GM06990 (cell line): Measurements from ENCODE around the gene SOX1.

ENCODE experiments used
- DNase-seq: peaks from one replicate; pipeline ENCODE4 v3.0.0-alpha.2; 2011; ENCODE audit not compliant: insufficient read length; ENCODE audit errors: extremely low read depth
- H3K27me3 ChIP-seq: replicated peaks from 2 replicates; pipeline ENCODE4 v1.6.0; 2011; ENCODE audit warnings: low read length; ENCODE audit not compliant: control insufficient read depth, insufficient read depth
- H3K36me3 ChIP-seq: 2 replicates; pipeline ENCODE4 v1.5.1; 2011; ENCODE audit warnings: low read length; ENCODE audit not compliant: control insufficient read depth, insufficient read depth
- H3K4me3 ChIP-seq: replicated peaks from 2 replicates; pipeline ENCODE4 v1.5.1; 2011; ENCODE audit warnings: low read depth, mild to moderate bottlenecking, control low read depth, low read length
- TF ChIP-seq, protein P1 (sequence below): IDR thresholded peaks from 2 replicates; pipeline ENCODE4 v1.5.1; 2011; ENCODE audit warnings: low read length, control low read depth, mild to moderate bottlenecking, inconsistent platforms; ENCODE audit not compliant: insufficient read depth, poor library complexity, severe bottlenecking

The SOX1 gene

DNA sequence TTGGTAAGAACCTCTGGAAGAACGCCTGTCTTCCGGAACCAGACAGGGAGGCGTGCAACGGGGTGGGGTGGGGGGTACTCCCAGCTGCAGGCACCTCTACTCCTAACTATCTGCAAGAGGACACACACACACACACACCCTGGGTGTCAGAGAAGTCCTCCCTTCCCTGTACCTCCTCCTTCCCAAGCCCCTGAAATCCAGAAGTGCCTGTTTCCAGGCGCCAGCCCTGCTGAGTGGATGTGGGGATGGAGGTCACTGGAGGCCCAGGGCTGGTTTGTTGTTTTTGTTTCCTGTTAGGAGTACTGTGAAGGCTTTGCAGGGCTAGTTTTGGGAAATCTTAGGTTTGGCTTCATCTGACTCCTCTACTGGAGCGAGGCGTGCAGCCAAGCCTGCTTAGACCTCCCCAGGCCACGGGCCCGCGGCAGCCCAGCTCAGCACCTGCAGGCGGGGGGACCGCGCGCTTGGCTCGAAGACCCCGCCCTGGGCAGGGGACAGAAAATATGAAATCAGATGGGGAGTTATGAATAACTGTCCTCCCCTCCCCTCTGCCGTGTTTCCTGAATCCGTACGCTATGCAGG lies 36.4 kb downstream of the SOX1 start:
- Histone ChIP-seq H3K27me3 (no peaks in the 10 kb centered on the region), H3K36me3 (no peaks in the 10 kb centered on the region), H3K4me3 (no peak overlapping the region)
- no peak for DNase-seq
- TF ChIP-seq, protein P1, sequence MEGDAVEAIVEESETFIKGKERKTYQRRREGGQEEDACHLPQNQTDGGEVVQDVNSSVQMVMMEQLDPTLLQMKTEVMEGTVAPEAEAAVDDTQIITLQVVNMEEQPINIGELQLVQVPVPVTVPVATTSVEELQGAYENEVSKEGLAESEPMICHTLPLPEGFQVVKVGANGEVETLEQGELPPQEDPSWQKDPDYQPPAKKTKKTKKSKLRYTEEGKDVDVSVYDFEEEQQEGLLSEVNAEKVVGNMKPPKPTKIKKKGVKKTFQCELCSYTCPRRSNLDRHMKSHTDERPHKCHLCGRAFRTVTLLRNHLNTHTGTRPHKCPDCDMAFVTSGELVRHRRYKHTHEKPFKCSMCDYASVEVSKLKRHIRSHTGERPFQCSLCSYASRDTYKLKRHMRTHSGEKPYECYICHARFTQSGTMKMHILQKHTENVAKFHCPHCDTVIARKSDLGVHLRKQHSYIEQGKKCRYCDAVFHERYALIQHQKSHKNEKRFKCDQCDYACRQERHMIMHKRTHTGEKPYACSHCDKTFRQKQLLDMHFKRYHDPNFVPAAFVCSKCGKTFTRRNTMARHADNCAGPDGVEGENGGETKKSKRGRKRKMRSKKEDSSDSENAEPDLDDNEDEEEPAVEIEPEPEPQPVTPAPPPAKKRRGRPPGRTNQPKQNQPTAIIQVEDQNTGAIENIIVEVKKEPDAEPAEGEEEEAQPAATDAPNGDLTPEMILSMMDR = no peak

- Histone ChIP-seq H3K36me3 (no peaks in the 10 kb centered on the region), H3K27me3 (no peaks in the 10 kb centered on the region), H3K4me3 (no peak overlapping the region)
- TF ChIP-seq, protein P1 = no peak
- DNase-seq = no peak
Measured at GRCh38 chr13:112103961-112104880, 37.3 kb downstream of the SOX1 start.

GRCh38 chr13:112104881-112105234 lies 37.9 kb downstream of the SOX1 start:
- Histone ChIP-seq H3K4me3 (no peak overlapping the region), H3K36me3 (no peaks in the 10 kb centered on the region), H3K27me3 (no peaks in the 10 kb centered on the region)
- TF ChIP-seq, protein P1 = no peak
- DNase-seq = no peak

DNA sequence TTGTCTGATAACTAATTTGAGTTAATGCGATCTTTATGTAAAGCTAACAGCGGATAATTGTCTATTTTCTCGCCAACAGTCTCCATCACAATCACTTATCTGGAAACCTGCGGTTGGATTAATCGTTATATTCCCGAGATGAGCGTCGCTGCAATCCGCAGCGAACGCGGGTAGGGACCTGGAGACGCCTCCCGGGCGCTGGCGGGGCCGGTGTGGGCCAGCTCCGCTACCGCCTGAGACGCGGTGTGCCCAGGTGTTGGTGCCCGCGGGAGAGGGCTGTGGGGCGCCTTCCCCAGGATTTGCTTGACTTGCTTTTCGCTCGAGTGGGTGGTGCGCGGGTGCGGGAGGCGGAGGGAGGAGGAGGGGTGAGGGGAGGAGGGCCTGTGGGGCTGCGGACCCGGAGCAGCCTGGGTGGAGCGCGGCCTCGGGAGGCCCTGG lies 38.3 kb downstream of the SOX1 start:
- no peak for DNase-seq
- Histone ChIP-seq H3K4me3 (no peak overlapping the region), H3K27me3 (no peaks in the 10 kb centered on the region), H3K36me3 (no peaks in the 10 kb centered on the region)
- TF ChIP-seq, protein P1 = no peak

DNA sequence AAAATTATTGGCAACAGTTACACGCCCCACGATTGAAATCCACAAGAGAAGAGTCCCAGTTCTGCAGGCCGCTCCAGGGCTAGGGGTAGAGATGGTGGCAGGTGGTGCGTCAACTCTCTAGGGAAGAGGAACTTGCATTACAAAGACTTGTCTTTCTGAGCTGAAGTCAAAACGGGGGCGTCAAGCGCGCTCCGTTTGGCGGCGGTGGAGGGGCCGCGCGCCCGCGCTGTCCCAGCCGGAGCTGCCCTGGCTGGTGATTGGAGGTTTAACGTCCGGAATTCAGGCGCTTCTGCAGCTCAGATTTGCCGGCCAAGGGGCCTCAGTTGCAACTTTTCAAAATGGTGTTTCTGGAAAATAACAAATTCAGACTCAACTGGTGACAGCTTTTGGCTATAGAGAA lies 38.9 kb downstream of the SOX1 start:
- TF ChIP-seq, protein P1 = no peak

More for the DNA sequence above, 38.9 kb downstream of the SOX1 start:
- H3K27me3 ChIP-seq = no peaks in the 10 kb centered on the region
- H3K4me3 ChIP-seq = no peak overlapping the region
- no peak for DNase-seq
- no peaks in the 10 kb centered on the region for H3K36me3 ChIP-seq
